A549 (cell line): ENCODE data around the gene CTU1.

Experiments
- BHLHE40 ChIP-seq: IDR thresholded peaks from 2 replicates; pipeline ENCODE4 v1.6.1; 2012; ENCODE audit warnings: low read depth, low read length, inconsistent platforms
- POLR2A ChIP-seq: IDR thresholded peaks from 2 replicates; pipeline ENCODE4 v1.6.1; 2012; ENCODE audit warnings: mild to moderate bottlenecking, low read length
- TF ChIP-seq, protein P1 (sequence below): IDR thresholded peaks from 2 replicates; pipeline ENCODE4 v1.6.1; 2012

DNA sequence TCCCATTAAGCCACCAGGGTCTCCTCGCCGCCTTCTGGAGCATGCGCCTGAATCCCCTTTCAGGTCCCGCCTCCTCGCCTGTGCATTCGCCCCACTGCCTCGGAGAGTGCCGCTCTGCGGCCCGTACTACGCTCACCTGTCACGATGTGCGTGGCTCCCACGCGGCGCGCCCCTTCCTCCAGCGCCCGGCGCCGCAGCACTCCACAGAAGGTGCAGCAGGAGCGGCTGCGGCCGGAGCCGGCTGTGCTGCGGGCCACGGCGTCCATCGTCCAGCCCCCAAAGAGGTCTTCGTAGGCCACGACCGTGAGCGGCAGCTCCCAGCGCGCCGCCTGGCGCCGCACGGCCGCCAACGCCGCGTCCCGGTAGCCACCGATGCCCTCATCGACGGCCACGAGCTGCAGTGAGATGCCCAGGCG lies 4.3 kb downstream of the CTU1 start:
- TF ChIP-seq BHLHE40 (no peak), POLR2A (no peak)
- TF ChIP-seq, protein P1, sequence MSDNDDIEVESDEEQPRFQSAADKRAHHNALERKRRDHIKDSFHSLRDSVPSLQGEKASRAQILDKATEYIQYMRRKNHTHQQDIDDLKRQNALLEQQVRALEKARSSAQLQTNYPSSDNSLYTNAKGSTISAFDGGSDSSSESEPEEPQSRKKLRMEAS = no peak
